AG04450 (cell line): ENCODE measurements around the gene GRK3. TPM values are rescaled to one million over a fixed set of nuclear protein-coding genes. Genes with fewer than 3 reads are reported as not detected.

ENCODE experiments used
- CTCF ChIA-PET: fragments of 300-600, 350-600 bp; formaldehyde crosslinking; extraction: SDS; loops from one replicate; lab custom pipeline; 2022; ENCODE audit warnings: antibody characterized with exemption, inconsistent platforms; lab: Charles Lee
- POLR2A ChIA-PET: fragments of 350-600 bp; formaldehyde crosslinking; extraction: SDS; loops from one replicate; lab custom pipeline; 2021; ENCODE audit warnings: antibody characterized with exemption, inconsistent platforms; lab: Yijun Ruan, JAX
- DNase-seq: peaks from one replicate; pipeline ENCODE4 v3.0.0-alpha.2; 2011; ENCODE audit warnings: low read depth, low spot score
- H3K27ac ChIP-seq: one replicate; pipeline ENCODE4 v1.5.1; 2012; ENCODE audit warnings: low read depth, low read length, control low read depth
- H3K27me3 ChIP-seq: one replicate; pipeline ENCODE4 v1.6.0; 2012; ENCODE audit warnings: low read length; ENCODE audit not compliant: control insufficient read depth, insufficient read depth
- H3K4me3 ChIP-seq: 2 replicates; pipeline ENCODE4 v1.5.1; 2011; ENCODE audit warnings: mild to moderate bottlenecking, low read depth, low read length, control low read depth
- H3K9me3 ChIP-seq: 2 replicates; pipeline ENCODE4 v1.5.1; 2012; ENCODE audit warnings: low read length; ENCODE audit not compliant: control insufficient read depth, insufficient read depth
- CTCF ChIP-seq: IDR thresholded peaks from 2 replicates; pipeline ENCODE4 v1.5.1; 2011; ENCODE audit warnings: low read depth, low read length, control low read depth, inconsistent platforms
- polyA plus RNA-seq: library from polyadenylated mRNA; depleted of rRNA; stranded (reverse); fragments of >200 nt; gene quantifications from 2 replicates; pipeline ENCODE4 v1.2.3, GENCODE V29; 2011

Gene GRK3
- polyA plus RNA-seq, 1 experiment, result 0.72 TPM

DNA sequence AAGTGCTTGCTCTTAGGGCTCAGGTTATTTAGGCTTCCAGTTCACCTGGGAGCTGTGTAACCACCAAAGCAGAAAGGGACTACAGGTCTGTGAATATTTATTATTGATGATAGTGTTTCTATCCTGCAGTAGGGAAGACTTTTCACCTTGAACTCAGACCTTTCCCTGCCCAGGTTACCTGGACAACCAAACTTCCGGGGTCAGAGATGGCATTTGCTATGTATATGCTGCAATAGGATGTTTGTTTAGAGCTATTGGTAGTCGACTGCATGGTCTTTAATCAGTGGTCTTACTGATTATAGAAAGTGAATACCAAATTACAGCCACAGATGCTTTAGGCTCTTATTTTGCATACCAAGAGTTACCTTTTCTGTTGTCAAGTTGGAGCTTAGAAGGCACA, 94.9 kb downstream of the GRK3 start:
- CTCF ChIA-PET, result no interaction called here
- Histone ChIP-seq H3K4me3 (no peak overlapping the region), H3K27ac (no peak overlapping the region), H3K27me3 (no peaks in the 10 kb centered on the region), H3K9me3 (no peaks in the 10 kb centered on the region)
- DNase-seq, result no peak
- POLR2A ChIA-PET, result no interaction called here
- no peak for TF ChIP-seq CTCF

DNA sequence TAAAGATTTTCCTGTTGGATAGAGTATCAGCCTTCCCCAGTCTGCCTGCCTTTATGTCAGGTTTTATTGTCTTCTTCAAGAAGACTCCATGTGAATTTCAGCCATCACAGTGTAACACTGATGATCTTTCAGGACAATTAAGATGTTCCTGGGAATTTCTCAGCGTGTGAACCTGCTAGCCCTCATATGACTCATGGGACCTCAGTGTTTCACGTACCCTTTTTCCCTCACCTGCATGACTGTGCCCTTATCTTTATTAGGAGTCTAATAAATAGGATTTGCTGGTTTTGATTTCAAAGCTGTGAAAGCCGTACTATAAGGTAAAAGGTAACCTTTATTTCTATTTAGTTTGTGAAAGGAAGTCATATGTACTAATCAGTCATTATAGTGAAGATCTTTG, 95.9 kb downstream of the GRK3 start:
- POLR2A ChIA-PET, result no interaction called here
- Histone ChIP-seq H3K27ac (no peak overlapping the region), H3K9me3 (no peaks in the 10 kb centered on the region), H3K4me3 (no peak overlapping the region), H3K27me3 (no peaks in the 10 kb centered on the region)
- CTCF ChIA-PET, result no interaction called here
- no peak for TF ChIP-seq CTCF
- no peak for DNase-seq

DNA sequence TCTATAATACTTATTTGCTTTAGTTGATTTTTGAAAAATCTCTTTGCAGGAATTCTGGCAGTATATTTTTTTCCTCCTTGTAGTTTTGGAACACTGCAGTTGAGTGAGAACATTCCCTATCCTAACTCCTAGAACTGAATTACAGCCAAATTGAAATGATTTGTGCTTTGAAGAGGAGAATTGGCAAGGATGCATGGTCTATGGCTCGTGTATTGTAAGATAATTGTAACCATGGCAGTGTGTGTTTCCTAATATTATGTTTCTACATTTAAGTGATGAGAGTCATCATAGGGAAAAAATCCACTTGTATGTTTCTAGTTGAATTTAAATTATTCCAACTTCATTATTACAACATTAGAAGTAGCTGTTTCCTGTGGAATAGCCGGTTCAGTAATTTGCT, 96.6 kb downstream of the GRK3 start:
- ChIA-PET POLR2A (no interaction called here), CTCF (interaction anchor here (1.1 kb wide), 1 partner anchor 112 kb away, joined by 3 read pairs; no protein-coding TSS in a partner anchor)
- Histone ChIP-seq H3K4me3 (no peak overlapping the region), H3K9me3 (no peaks in the 10 kb centered on the region), H3K27me3 (no peaks in the 10 kb centered on the region), H3K27ac (no peak overlapping the region)
- no peak for TF ChIP-seq CTCF
- no peak for DNase-seq

DNA sequence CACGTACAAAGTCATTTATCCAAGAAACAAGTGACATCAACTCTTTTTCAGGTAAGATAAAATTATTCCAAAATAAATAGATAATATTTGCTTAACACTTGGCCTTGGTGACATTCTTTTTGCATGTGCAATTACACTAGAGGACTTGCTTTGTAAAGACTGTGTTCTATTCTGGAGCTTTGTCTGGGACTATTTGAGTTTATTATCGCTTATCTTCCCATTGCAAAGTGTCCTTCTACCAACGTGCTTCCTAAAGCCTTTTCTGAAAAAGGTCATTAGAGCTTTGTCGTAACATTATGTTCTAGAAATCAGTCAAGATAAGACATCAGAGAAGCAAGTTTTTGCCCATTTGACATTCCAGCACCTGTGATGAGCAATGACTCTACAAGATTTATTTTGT, 99.2 kb downstream of the GRK3 start:
- DNase-seq, result no peak
- no peaks in the 10 kb centered on the region for H3K27me3 ChIP-seq
- ChIA-PET CTCF (no interaction called here), POLR2A (no interaction called here)
- no peak for TF ChIP-seq CTCF
- no peak overlapping the region for H3K4me3 ChIP-seq
- no peak overlapping the region for H3K27ac ChIP-seq
- H3K9me3 ChIP-seq, result no peaks in the 10 kb centered on the region

DNA sequence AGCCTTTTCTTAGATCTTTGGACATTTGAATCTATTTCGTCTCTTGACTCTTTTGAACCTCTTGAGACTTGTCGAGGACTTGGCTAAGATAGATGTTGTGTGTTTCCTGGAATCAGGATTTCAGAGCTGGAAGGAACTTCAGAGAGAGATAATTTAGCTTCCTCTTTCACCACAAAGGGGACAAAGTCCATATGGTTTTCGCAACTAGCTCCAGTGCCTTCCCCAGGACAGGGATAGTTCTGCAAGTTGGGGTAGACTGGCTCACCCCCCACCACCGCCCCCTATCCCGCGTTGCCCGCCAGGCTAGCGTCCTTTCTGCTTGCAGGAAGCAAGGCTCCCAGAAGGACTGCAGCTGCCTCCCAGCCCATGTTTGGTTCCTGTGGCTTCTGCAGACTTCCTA, 101.8 kb downstream of the GRK3 start:
- Histone ChIP-seq H3K27ac (no peak overlapping the region), H3K27me3 (no peaks in the 10 kb centered on the region), H3K4me3 (no peak overlapping the region), H3K9me3 (no peaks in the 10 kb centered on the region; the same call in 1 of the 2 replicates)
- DNase-seq, result no peak
- POLR2A ChIA-PET, result no interaction called here
- CTCF ChIA-PET, result interaction anchor here (1.7 kb wide), 1 partner anchor 10 kb away, joined by 3 read pairs; no protein-coding TSS in a partner anchor
- no peak for TF ChIP-seq CTCF
